GM18505 (cell line): ENCODE results near the gene SENP7.

Source experiments
- ATAC-seq: cut with Tn5 transposase; IDR thresholded peaks from one replicate; pipeline ENCODE4 v1.9.1; 2021; ENCODE audit not compliant: unreplicated experiment
- POLR2A ChIP-seq: IDR thresholded peaks from 4 replicates; pipeline ENCODE4 v1.6.1; 2011; ENCODE audit warnings: borderline replicate concordance; ENCODE audit not compliant: insufficient read depth, insufficient read length; ENCODE audit errors: extremely low read depth

The SENP7 gene

GRCh38 chr3:101279162-101279561 is 233.8 kb downstream of the SENP7 start:
- ATAC-seq, result no peak
- no peak for TF ChIP-seq POLR2A

GRCh38 chr3:101278727-101279126 is 234.3 kb downstream of the SENP7 start:
- no peak for TF ChIP-seq POLR2A
- no peak for ATAC-seq
